SK-N-SH treated with all-trans-retinoic acid at 6 μM for 48 hours (cell line): ENCODE data around the gene SH3BP5.

Experiments
- CSDC2 ChIP-seq: fragments of 250-450 bp; sonication (Bioruptor Pico); IDR thresholded peaks from 2 replicates; pipeline ENCODE4 v1.5.0; 2020; ENCODE audit warnings: mild to moderate bottlenecking, moderate library complexity
- OSR1 ChIP-seq: fragments of 250-450 bp; sonication (Bioruptor Pico); IDR thresholded peaks from 2 replicates; pipeline ENCODE4 v1.8.0; 2022; ENCODE audit warnings: moderate library complexity, mild to moderate bottlenecking, inconsistent platforms
- ZNF565 ChIP-seq: fragments of 450-650 bp; formaldehyde crosslinking; conservative IDR thresholded peaks from 2 replicates; pipeline ENCODE4 v1.5.0; 2020; ENCODE audit warnings: low read depth, mild to moderate bottlenecking, moderate library complexity
- ZNF70 ChIP-seq: fragments of 450-650 bp; formaldehyde crosslinking; IDR thresholded peaks from 2 replicates; pipeline ENCODE4 v1.5.0; 2020; ENCODE audit warnings: mild to moderate bottlenecking, moderate library complexity
- TF ChIP-seq, protein P1 (sequence below): fragments of 250-450 bp; sonication (Bioruptor Pico); IDR thresholded peaks from 2 replicates; pipeline ENCODE4 v1.5.1; 2020; ENCODE audit warnings: low read depth, mild to moderate bottlenecking, moderate library complexity

DNA sequence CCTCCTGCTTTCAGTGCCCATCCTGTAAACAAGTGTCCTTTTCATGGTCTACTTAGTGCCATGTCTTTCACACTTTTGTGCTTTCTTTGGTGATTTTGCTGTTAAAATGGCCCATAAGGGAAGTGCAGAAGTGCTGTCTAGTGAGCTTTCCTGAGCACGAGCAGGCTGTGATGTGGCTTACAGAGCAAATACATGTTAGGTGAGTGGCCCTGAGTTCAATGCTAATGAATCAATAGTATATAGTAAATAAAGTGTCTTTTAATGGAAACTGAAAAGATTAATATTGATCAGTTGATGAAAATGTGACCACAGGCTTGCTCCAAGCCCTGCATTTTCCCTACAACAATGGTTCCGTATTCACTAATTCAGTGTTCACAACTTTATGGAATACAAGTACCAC, 5.7 kb downstream of the SH3BP5 start:
- TF ChIP-seq OSR1 (CRISPR knock-in tag) (no peak), CSDC2 (CRISPR knock-in tag) (no peak), ZNF565 (CRISPR knock-in tag) (no peak), ZNF70 (no peak)
- TF ChIP-seq, protein P1, sequence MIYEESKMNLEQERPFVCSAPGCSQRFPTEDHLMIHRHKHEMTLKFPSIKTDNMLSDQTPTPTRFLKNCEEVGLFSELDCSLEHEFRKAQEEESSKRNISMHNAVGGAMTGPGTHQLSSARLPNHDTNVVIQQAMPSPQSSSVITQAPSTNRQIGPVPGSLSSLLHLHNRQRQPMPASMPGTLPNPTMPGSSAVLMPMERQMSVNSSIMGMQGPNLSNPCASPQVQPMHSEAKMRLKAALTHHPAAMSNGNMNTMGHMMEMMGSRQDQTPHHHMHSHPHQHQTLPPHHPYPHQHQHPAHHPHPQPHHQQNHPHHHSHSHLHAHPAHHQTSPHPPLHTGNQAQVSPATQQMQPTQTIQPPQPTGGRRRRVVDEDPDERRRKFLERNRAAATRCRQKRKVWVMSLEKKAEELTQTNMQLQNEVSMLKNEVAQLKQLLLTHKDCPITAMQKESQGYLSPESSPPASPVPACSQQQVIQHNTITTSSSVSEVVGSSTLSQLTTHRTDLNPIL (CRISPR knock-in tag) = no peak
